ENCODE results near the gene HMOX1. TPM values are rescaled to one million over a fixed set of nuclear protein-coding genes. Genes with fewer than 3 reads are reported as not detected.

The HMOX1 gene
- total RNA-seq, 4 donors from 2014 or later = 1.00 to 172 (median 42.7) TPM

DNA sequence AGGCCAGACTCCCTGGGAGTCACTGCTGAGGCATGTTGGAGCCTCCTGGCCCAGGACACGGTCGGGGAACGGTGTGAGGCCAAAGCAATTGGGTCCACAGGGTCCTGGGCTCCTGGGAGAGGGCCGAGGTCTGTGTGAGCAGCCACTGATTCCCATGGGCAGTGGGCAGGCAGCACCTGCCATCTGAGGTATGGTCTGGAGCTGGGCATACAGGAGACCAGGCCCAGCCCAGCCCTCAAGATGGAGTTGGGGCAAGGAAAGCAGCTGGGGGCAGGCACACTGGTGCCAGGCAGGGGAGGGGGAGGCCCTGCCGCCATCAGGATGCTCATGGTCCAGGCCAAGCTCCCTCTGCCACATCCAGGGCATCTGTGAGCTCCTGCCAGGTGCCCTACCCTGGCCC lies 32.2 kb upstream of the HMOX1 start:
- intact Hi-C loops (cut with DNase I; ENCODE audit: low total_unique reads) (loop anchor here (10.0 kb wide), 1 partner anchor 236 kb away; no protein-coding TSS in a partner anchor), in situ Hi-C loops (cut with MboI; ENCODE audit: low pct_ligation_motif_present in 1 of 4, low pct_unique_long_range_greater_than_20kb in 1 of 4, low sequenced_read_pairs in 3 of 4) (loop anchor here in 1 of 4 donors (10.0 kb wide), 1 partner anchor 236 kb away; no protein-coding TSS in a partner anchor)
- Histone ChIP-seq H3K4me3 (no peak overlapping the region), H3K27ac (no peak overlapping the region), H3K9me3 (no peaks in the 10 kb centered on the region), H3K36me3 (peaks cover 0 to 5% (median 0%) of the 10 kb centered on the region in 4 donors), H3K27me3 (no peaks in the 10 kb centered on the region), H3K4me1 (peaks cover 8 to 25% (median 19%) of the 10 kb centered on the region in 4 donors)
- TF ChIP-seq, protein P1, sequence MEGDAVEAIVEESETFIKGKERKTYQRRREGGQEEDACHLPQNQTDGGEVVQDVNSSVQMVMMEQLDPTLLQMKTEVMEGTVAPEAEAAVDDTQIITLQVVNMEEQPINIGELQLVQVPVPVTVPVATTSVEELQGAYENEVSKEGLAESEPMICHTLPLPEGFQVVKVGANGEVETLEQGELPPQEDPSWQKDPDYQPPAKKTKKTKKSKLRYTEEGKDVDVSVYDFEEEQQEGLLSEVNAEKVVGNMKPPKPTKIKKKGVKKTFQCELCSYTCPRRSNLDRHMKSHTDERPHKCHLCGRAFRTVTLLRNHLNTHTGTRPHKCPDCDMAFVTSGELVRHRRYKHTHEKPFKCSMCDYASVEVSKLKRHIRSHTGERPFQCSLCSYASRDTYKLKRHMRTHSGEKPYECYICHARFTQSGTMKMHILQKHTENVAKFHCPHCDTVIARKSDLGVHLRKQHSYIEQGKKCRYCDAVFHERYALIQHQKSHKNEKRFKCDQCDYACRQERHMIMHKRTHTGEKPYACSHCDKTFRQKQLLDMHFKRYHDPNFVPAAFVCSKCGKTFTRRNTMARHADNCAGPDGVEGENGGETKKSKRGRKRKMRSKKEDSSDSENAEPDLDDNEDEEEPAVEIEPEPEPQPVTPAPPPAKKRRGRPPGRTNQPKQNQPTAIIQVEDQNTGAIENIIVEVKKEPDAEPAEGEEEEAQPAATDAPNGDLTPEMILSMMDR (IDR thresholded peaks at IDR 0.05) = no peak
- TF ChIP-seq POLR2A (IDR thresholded peaks at IDR 0.05) = no peak
- TF ChIP-seq POLR2AphosphoS5 (IDR thresholded peaks at IDR 0.05) = no peak
- TF ChIP-seq EP300 (IDR thresholded peaks at IDR 0.05; ENCODE audit: low read depth) = no peak
- WGBS, 2 donors (ENCODE audit: low coverage in 1 of 2) = 67% methylated on average over 5 of the region's 5 CpGs; no CpG with 5 or more reads in 1 of the 2 donors
- DNase-seq = no peak

DNA sequence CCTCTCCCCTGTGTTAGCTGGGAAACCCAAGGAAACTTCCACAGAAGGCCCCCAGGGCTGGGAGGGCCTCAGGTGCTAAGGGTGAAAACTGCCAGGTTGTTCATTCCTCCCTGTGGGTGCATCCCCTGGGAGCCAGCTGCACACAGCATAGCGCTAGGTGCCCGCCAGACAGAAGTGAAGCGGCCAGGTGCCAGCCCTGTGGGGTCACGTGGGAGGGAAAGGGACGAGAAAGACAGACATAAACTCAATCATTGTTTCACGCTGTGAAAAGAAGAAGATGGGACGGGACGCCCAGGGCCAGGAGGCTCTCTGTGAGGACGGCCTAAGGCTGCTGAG lies 31.6 kb upstream of the HMOX1 start:
- Histone ChIP-seq H3K36me3 (peaks cover 0 to under 1% (median 0%) of the 10 kb centered on the region in 4 donors), H3K27ac (peak overlapping the region in 1 of 4 donors; percentile 87), H3K4me1 (peaks cover 8 to 25% (median 19%) of the 10 kb centered on the region in 4 donors), H3K9me3 (no peaks in the 10 kb centered on the region), H3K27me3 (no peaks in the 10 kb centered on the region), H3K4me3 (no peak overlapping the region)
- in situ Hi-C loops (cut with MboI; ENCODE audit: low pct_ligation_motif_present in 1 of 4, low pct_unique_long_range_greater_than_20kb in 1 of 4, low sequenced_read_pairs in 3 of 4) = loop anchor here in 1 of 4 donors (10.0 kb wide), 1 partner anchor 235 kb away; no protein-coding TSS in a partner anchor
- no peak for DNase-seq
- 87% methylated on average over 9 of the region's 9 CpGs; no CpG with 5 or more reads in 1 of the 2 donors for WGBS, 2 donors (ENCODE audit: low coverage in 1 of 2)
- intact Hi-C loops (cut with DNase I; ENCODE audit: low total_unique reads) = loop anchor here (10.0 kb wide), 1 partner anchor 235 kb away; no protein-coding TSS in a partner anchor
- TF ChIP-seq POLR2A (IDR thresholded peaks at IDR 0.05) (no peak), POLR2AphosphoS5 (IDR thresholded peaks at IDR 0.05) (no peak), EP300 (IDR thresholded peaks at IDR 0.05; ENCODE audit: low read depth) (no peak)
- TF ChIP-seq, protein P1 (IDR thresholded peaks at IDR 0.05) = no peak

DNA sequence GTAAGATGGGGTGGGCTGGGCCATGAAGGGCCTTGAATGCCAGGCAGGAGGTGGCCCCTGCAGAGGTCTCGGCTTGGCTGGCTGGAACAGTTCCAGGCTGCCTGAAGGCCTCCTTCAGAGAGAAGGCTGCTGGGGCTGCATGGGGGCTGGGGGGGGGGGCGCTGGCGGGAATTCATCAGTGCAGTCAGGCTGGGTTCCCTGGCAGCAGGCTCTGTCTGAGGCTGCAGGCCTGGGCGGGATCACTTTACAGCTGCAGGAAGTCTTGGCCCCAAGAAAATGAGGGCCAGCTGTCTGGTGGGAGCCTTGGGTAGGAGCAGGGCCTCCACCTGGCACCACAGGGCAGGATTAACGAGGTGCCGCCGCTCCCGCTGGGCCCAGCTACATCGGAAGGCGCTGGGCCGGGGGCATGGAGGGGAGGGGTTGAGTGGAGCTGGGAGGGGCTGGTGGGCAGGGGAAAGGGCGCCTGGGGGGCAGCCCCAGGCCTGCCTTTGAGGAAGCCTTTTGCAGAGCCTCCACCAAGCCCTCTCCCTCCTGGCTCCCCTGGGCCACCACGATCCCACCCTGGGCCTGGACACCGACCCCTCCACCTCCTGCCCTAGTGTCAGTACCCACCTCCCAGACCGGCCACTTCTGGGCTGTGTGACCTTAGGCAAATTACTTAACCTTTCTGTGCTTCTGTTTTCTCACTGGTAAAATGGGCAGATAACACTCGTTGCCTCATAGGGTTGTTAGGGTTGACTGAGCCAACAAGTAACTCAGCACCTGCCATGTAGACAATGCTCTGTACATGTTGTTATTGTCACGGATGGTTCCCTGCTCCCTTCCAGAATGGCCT lies 31.0 kb upstream of the HMOX1 start:
- no peak for DNase-seq
- intact Hi-C loops (cut with DNase I; ENCODE audit: low total_unique reads) (loop anchor here (10.0 kb wide), 1 partner anchor 235 kb away; no protein-coding TSS in a partner anchor), in situ Hi-C loops (cut with MboI; ENCODE audit: low pct_ligation_motif_present in 1 of 4, low pct_unique_long_range_greater_than_20kb in 1 of 4, low sequenced_read_pairs in 3 of 4) (loop anchor here in 3 of 4 donors (5.0 to 10.0 kb wide), 4 partner anchors 55 to 775 kb away; partner anchors contain the start of gene MCM5 (in 1 of the 3))
- Histone ChIP-seq H3K4me1 (peaks cover 8 to 25% (median 19%) of the 10 kb centered on the region in 4 donors), H3K27ac (peak overlapping the region; percentile 46 to 87 (median 72)), H3K36me3 (no peaks in the 10 kb centered on the region), H3K9me3 (no peaks in the 10 kb centered on the region), H3K27me3 (no peaks in the 10 kb centered on the region), H3K4me3 (no peak overlapping the region)
- TF ChIP-seq POLR2AphosphoS5 (IDR thresholded peaks at IDR 0.05) (no peak), EP300 (IDR thresholded peaks at IDR 0.05; ENCODE audit: low read depth) (no peak), POLR2A (IDR thresholded peaks at IDR 0.05) (no peak)
- TF ChIP-seq, protein P1 (IDR thresholded peaks at IDR 0.05) = no peak
- 70% methylated on average over 15 of the region's 17 CpGs; no CpG with 5 or more reads in 1 of the 2 donors for WGBS, 2 donors (ENCODE audit: low coverage in 1 of 2)

Measured in transverse colon (tissue), 4 donors.